Body of pancreas (tissue), 4 donors: Measurements from ENCODE around the gene DNAAF9.

Experiments used
- CTCF ChIP-seq, 7 experiments: fragments of 450-650 bp in 4 of 7; fragments of 200-600 bp in 3 of 7; sonication (generic) in 3 of 7; IDR thresholded peaks; one replicate each; pipeline ENCODE4 v1.5.1; 2016 to 2019; ENCODE audit warnings: antibody characterized with exemption in 7 of 7
- POLR2A ChIP-seq, 3 donors: fragments of 450-650 bp; IDR thresholded peaks; one replicate each; pipeline ENCODE4 v1.6.1; 2016; ENCODE audit warnings: antibody characterized with exemption in 3 of 3, mild to moderate bottlenecking in 2 of 3

- TF ChIP-seq POLR2A (IDR thresholded peaks at IDR 0.05), result no peak
- no peak for TF ChIP-seq CTCF (IDR thresholded peaks at IDR 0.05)
These were observed 8.7 kb downstream of the DNAAF9 start for GRCh38 chr20:3398681-3399252.
